Measurements from ENCODE around the gene CROCC2. TPM values are rescaled to one million over a fixed set of nuclear protein-coding genes. Genes with fewer than 3 reads are reported as not detected.

The CROCC2 gene
- polyA plus RNA-seq, 1 of the 3 experiments (the other 2 are of a cell fraction): not detected

- 96% methylated on average over 16 of the region's 29 CpGs for WGBS (ENCODE audit: low lambda C conversion rate)
These were observed 19.7 kb downstream of the CROCC2 start for GRCh38 chr2:240925568-240926515.

More at GRCh38 chr2:240925568-240926515, 19.7 kb downstream of the CROCC2 start:
- Histone ChIP-seq H3K36me3 (replicated peaks in 1 of 2; ENCODE audit: control insufficient read depth in 1 of 2, insufficient read depth in 2 of 2, low read length in 1 of 2) (no peaks in the 10 kb centered on the region), H3K9me3 (no peaks in the 10 kb centered on the region), H3K27ac (ENCODE audit: low read depth in 2 of 2, low read length in 1 of 2) (no peak overlapping the region), H3K79me2 (ENCODE audit: insufficient read depth) (no peaks in the 10 kb centered on the region), H2AFZ (ENCODE audit: low read depth) (no peak overlapping the region), H3K4me3 (ENCODE audit: low read depth in 2 of 2, low read length in 1 of 2) (no peak overlapping the region), H3K9ac (no peak overlapping the region), H4K20me1 (ENCODE audit: insufficient read depth) (no peaks in the 10 kb centered on the region), H3K4me1 (ENCODE audit: control insufficient read depth in 1 of 2, insufficient read depth in 2 of 2, low read depth in 1 of 2, low read length in 1 of 2) (peaks cover 4 to 10% of the 10 kb centered on the region in 2 experiments; a peak in 2 of 4 replicates), H3K4me2 (no peak overlapping the region), H3K27me3 (ENCODE audit: insufficient read depth) (no peaks in the 10 kb centered on the region; the same call in 1 of the 2 replicates), H3K9me2 (no peaks in the 10 kb centered on the region), H3F3A (replicated peaks; ENCODE audit: insufficient read depth) (peaks cover 5% of the 10 kb centered on the region)
- CTCF ChIA-PET: interaction anchor here (1.0 to 3.7 kb wide), 3 partner anchors 11 to 75 kb away, joined by 3 to 25 read pairs (median 5); no protein-coding TSS in a partner anchor
- POLR2A ChIA-PET: no interaction called here
- DNase-seq: peak; percentile 34
- TF ChIP-seq PBX3 (IDR thresholded peaks at IDR 0.05): no peak
- TF ChIP-seq SIN3A (IDR thresholded peaks at IDR 0.05; ENCODE audit: borderline replicate concordance, low read depth, low read length): no peak
- no peak for TF ChIP-seq ZBTB33 (IDR thresholded peaks at IDR 0.05; ENCODE audit: borderline replicate concordance, low read depth)
- no peak for TF ChIP-seq USF1 (IDR thresholded peaks at IDR 0.05; ENCODE audit: borderline replicate concordance, low read depth)
- no peak for TF ChIP-seq MXI1 (IDR thresholded peaks at IDR 0.05; ENCODE audit: low read depth, low read length)
- no peak for TF ChIP-seq MEF2A (IDR thresholded peaks at IDR 0.05; ENCODE audit: borderline replicate concordance, low read depth)
- no peak for TF ChIP-seq RFX5 (IDR thresholded peaks at IDR 0.05; ENCODE audit: low read length)
- TF ChIP-seq MAX (IDR thresholded peaks at IDR 0.05; ENCODE audit: low read depth): no peak
- TF ChIP-seq NRF1 (IDR thresholded peaks at IDR 0.05; ENCODE audit: low read depth, low read length): no peak
- TF ChIP-seq JUND (IDR thresholded peaks at IDR 0.05): no peak
- no peak for TF ChIP-seq CTCF (IDR thresholded peaks at IDR 0.05)
- no peak for TF ChIP-seq GATA2 (CRISPR knock-in tag; IDR thresholded peaks at IDR 0.05)
- TF ChIP-seq TAF1 (IDR thresholded peaks at IDR 0.05; ENCODE audit: borderline replicate concordance, low read depth, low read length): no peak
- TF ChIP-seq RXRA (IDR thresholded peaks at IDR 0.05; ENCODE audit: borderline replicate concordance, low read depth): no peak
